Neural progenitor cell (in vitro differentiated cells): ENCODE data around the gene KLRC2. TPM values are rescaled to one million over a fixed set of nuclear protein-coding genes. Genes with fewer than 3 reads are reported as not detected.
"Not testable (repeated sequence)": the region's sequence is repeated elsewhere in the genome, so short reads cannot be mapped to it uniquely, and the experiment has no call there.

ENCODE experiments used
- DNase-seq: peaks from one replicate; pipeline ENCODE4 v3.0.0-alpha.2; 2016; ENCODE audit warnings: low spot score
- H2AFZ ChIP-seq: fragments of 200-600 bp; sonication (generic); replicated peaks from 2 replicates; pipeline ENCODE4 v1.6.1; 2016; ENCODE audit warnings: antibody characterized with exemption
- H3F3A ChIP-seq: fragments of 200-600 bp; sonication (generic); 2 replicates; pipeline ENCODE4 v1.6.1; 2016; ENCODE audit warnings: antibody characterized with exemption, low read depth
- H3K27ac ChIP-seq: fragments of 200-600 bp; sonication (generic); 2 replicates; pipeline ENCODE4 v1.5.1; 2016; ENCODE audit warnings: mild to moderate bottlenecking
- H3K27me3 ChIP-seq: fragments of 200-600 bp; sonication (generic); 2 replicates; pipeline ENCODE4 v1.6.1; 2016; ENCODE audit warnings: mild to moderate bottlenecking, moderate library complexity
- H3K36me3 ChIP-seq: fragments of 200-600 bp; sonication (generic); 2 replicates; pipeline ENCODE4 v1.5.1; 2016
- H3K4me1 ChIP-seq: fragments of 200-600 bp; sonication (generic); 2 replicates; pipeline ENCODE4 v1.6.1; 2016; ENCODE audit warnings: mixed run types
- H3K4me2 ChIP-seq: fragments of 200-600 bp; sonication (generic); 2 replicates; pipeline ENCODE4 v1.6.1; 2016
- H3K4me3 ChIP-seq: fragments of 200-600 bp; sonication (generic); 2 replicates; pipeline ENCODE4 v1.5.1; 2016
- H3K79me2 ChIP-seq: fragments of 200-600 bp; sonication (generic); 2 replicates; pipeline ENCODE4 v1.6.1; 2016; ENCODE audit warnings: low read depth
- H3K9ac ChIP-seq: fragments of 200-600 bp; sonication (generic); 2 replicates; pipeline ENCODE4 v1.6.1; 2016
- H3K9me3 ChIP-seq: fragments of 200-600 bp; sonication (generic); 2 replicates; pipeline ENCODE4 v1.5.1; 2016; ENCODE audit warnings: low read depth
- H4K20me1 ChIP-seq: fragments of 200-600 bp; sonication (generic); 2 replicates; pipeline ENCODE4 v1.6.1; 2016; ENCODE audit warnings: low read depth
- H3K27ac Mint-ChIP-seq: 3 replicates; pipeline ENCODE4 v1.8.0; 2021; ENCODE audit warnings: mixed read lengths
- H3K27me3 Mint-ChIP-seq: 2 replicates; pipeline ENCODE4 v1.8.0; 2022; ENCODE audit warnings: low read depth, mild to moderate bottlenecking, inconsistent platforms, moderate library complexity, mixed read lengths; ENCODE audit not compliant: insufficient read depth
- H3K36me3 Mint-ChIP-seq: 3 replicates; pipeline ENCODE4 v1.8.0; 2021; ENCODE audit warnings: mixed read lengths
- H3K4me1 Mint-ChIP-seq: 3 replicates; pipeline ENCODE4 v1.8.0; 2021; ENCODE audit warnings: mixed read lengths
- H3K4me3 Mint-ChIP-seq: 3 replicates; pipeline ENCODE4 v1.8.0; 2021; ENCODE audit warnings: mild to moderate bottlenecking, moderate library complexity, mixed read lengths
- H3K9me3 Mint-ChIP-seq: 3 replicates; pipeline ENCODE4 v1.8.0; 2020; ENCODE audit warnings: mixed read lengths
- CTCF ChIP-seq: fragments of 200-600 bp; sonication (generic); IDR thresholded peaks from 2 replicates; pipeline ENCODE4 v1.5.1; 2017; ENCODE audit warnings: antibody characterized with exemption, mild to moderate bottlenecking
- EZH2 ChIP-seq: fragments of 200-600 bp; sonication (generic); IDR thresholded peaks from 2 replicates; pipeline ENCODE4 v1.6.1; 2017; ENCODE audit warnings: antibody characterized with exemption, mild to moderate bottlenecking, moderate library complexity
- EZH2phosphoT487 ChIP-seq: fragments of 200-600 bp; sonication (generic); IDR thresholded peaks from 2 replicates; pipeline ENCODE4 v1.6.1; 2017; ENCODE audit warnings: antibody characterized with exemption
- total RNA-seq: library from RNA; depleted of rRNA; stranded (reverse); fragments of >200 nt; gene quantifications from 2 replicates; pipeline ENCODE4 v1.2.3, GENCODE V29; 2015; ENCODE audit warnings: low replicate concordance

KLRC2 gene
- total RNA-seq, 1 donor from 2014 or later = not detected

- peaks cover 2% of the 10 kb centered on the region for H3K4me1 Mint-ChIP-seq
- no peak within 1 kb of the TSS for H3K4me3 ChIP-seq
- no peak for DNase-seq
- H3K27ac Mint-ChIP-seq = no peak within 1 kb of the TSS
- no peaks in the 10 kb centered on the region for H3K9me3 ChIP-seq
- H3K4me3 Mint-ChIP-seq = no peak within 1 kb of the TSS
- H3K4me1 ChIP-seq = no peaks in the 10 kb centered on the region
- H3K27me3 Mint-ChIP-seq = no peaks in the 10 kb centered on the region
- H3F3A ChIP-seq = no peaks in the 10 kb centered on the region
- H3K79me2 ChIP-seq = no peaks in the 10 kb centered on the region
- H3K4me2 ChIP-seq = no peak within 1 kb of the TSS
- H3K36me3 Mint-ChIP-seq = no peaks in the 10 kb centered on the region
- H2AFZ ChIP-seq = no peak within 1 kb of the TSS
- H3K36me3 ChIP-seq = no peaks in the 10 kb centered on the region
- TF ChIP-seq CTCF (no peak), EZH2phosphoT487 (no peak), EZH2 (no peak)
- H3K9me3 Mint-ChIP-seq = no peaks in the 10 kb centered on the region
- H3K27me3 ChIP-seq = no peaks in the 10 kb centered on the region
- no peaks in the 10 kb centered on the region for H4K20me1 ChIP-seq
- H3K9ac ChIP-seq = no peak within 1 kb of the TSS
- no peak within 1 kb of the TSS for H3K27ac ChIP-seq
Measured at GRCh38 chr12:10389904-10390303, 45.9 kb downstream of the KLRC2 start, which contains the start of gene KLRK1. Gene KLRK1, minus strand, starts transcription at chr12:10390041. Its CDS starts 1,231 bp downstream, at chr12:10388810.

GRCh38 chr12:10388624-10389413 is 47.0 kb downstream of the KLRC2 start:
- Mint-ChIP-seq H3K27ac (no peak overlapping the region), H3K27me3 (no peaks in the 10 kb centered on the region), H3K4me1 (peaks cover 2% of the 10 kb centered on the region), H3K9me3 (no peaks in the 10 kb centered on the region), H3K4me3 (no peak overlapping the region), H3K36me3 (no peaks in the 10 kb centered on the region)
- no peaks in the 10 kb centered on the region for H3F3A ChIP-seq
- no peak overlapping the region for H3K9ac ChIP-seq
- no peaks in the 10 kb centered on the region for H3K27me3 ChIP-seq
- no peak overlapping the region for H3K4me2 ChIP-seq
- TF ChIP-seq CTCF = no peak
- no peak for TF ChIP-seq EZH2
- TF ChIP-seq EZH2phosphoT487 = no peak
- H3K4me3 ChIP-seq = no peak overlapping the region
- no peaks in the 10 kb centered on the region for H3K36me3 ChIP-seq
- no peak overlapping the region for H3K27ac ChIP-seq
- no peaks in the 10 kb centered on the region for H3K9me3 ChIP-seq
- no peak for DNase-seq
- H4K20me1 ChIP-seq = no peaks in the 10 kb centered on the region
- no peak overlapping the region for H2AFZ ChIP-seq
- no peaks in the 10 kb centered on the region for H3K4me1 ChIP-seq
- no peaks in the 10 kb centered on the region for H3K79me2 ChIP-seq

GRCh38 chr12:10387498-10387897 is 48.3 kb downstream of the KLRC2 start:
- H3K9me3 Mint-ChIP-seq, H3K27me3 Mint-ChIP-seq, H3K9me3 ChIP-seq, H3K27ac Mint-ChIP-seq, H3K9ac ChIP-seq, H3K4me3 Mint-ChIP-seq, H2AFZ ChIP-seq, H3K27me3 ChIP-seq, H3F3A ChIP-seq, H3K4me1 ChIP-seq, H3K4me2 ChIP-seq, DNase-seq, H3K36me3 ChIP-seq, H3K4me1 Mint-ChIP-seq, H3K4me3 ChIP-seq, H4K20me1 ChIP-seq, H3K79me2 ChIP-seq, H3K27ac ChIP-seq, H3K36me3 Mint-ChIP-seq: not testable (repeated sequence)

- Histone ChIP-seq H3K9ac (no peak overlapping the region), H3K27ac (no peak overlapping the region), H3K36me3 (no peaks in the 10 kb centered on the region), H2AFZ (no peak overlapping the region), H3K4me2 (no peak overlapping the region), H3K79me2 (no peaks in the 10 kb centered on the region), H3K9me3 (no peaks in the 10 kb centered on the region), H3F3A (no peaks in the 10 kb centered on the region), H4K20me1 (no peaks in the 10 kb centered on the region), H3K4me3 (no peak overlapping the region), H3K4me1 (no peaks in the 10 kb centered on the region), H3K27me3 (no peaks in the 10 kb centered on the region)
- H3K27ac Mint-ChIP-seq = no peak overlapping the region
- no peaks in the 10 kb centered on the region for H3K36me3 Mint-ChIP-seq
- no peaks in the 10 kb centered on the region for H3K27me3 Mint-ChIP-seq
- H3K4me3 Mint-ChIP-seq = no peak overlapping the region
- no peak for DNase-seq
- H3K9me3 Mint-ChIP-seq = no peaks in the 10 kb centered on the region
- no peak for TF ChIP-seq EZH2phosphoT487
- TF ChIP-seq EZH2 = no peak
- no peak for TF ChIP-seq CTCF
- no peaks in the 10 kb centered on the region for H3K4me1 Mint-ChIP-seq
Measured at GRCh38 chr12:10386857-10387256, 49.0 kb downstream of the KLRC2 start.
